ENCODE data around the gene MPDZ.

MPDZ gene

DNA sequence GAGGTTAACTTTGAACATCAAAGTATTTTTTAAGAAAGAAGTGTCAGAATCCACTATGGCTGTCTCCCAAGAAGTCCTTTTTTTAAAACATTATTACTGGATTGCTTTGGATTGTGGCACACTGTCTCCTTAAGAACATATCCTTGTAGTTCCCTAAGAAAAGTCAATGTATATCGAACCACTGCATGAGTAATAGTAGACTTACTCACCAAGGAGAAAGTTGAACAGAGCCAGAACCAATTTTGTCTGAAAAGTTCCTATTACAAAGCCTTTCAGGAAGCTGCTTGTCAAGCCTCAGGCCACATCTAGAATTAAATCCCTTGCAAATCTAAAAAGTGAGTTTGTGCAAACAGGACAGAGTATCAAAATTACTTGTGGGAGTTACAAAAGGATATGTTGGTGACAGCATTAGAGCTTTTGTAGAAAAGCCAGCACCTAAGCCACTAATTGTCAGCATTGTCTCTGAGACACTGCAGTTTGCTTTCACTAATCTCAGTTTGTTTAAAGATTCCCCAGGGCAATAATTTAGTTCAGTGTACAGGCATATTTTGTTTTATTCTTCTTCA lies 195.4 kb downstream of the MPDZ start:
- DNase-seq (ENCODE audit: low read depth in 2 of 2, low spot score in 1 of 2) = no peak

DNA sequence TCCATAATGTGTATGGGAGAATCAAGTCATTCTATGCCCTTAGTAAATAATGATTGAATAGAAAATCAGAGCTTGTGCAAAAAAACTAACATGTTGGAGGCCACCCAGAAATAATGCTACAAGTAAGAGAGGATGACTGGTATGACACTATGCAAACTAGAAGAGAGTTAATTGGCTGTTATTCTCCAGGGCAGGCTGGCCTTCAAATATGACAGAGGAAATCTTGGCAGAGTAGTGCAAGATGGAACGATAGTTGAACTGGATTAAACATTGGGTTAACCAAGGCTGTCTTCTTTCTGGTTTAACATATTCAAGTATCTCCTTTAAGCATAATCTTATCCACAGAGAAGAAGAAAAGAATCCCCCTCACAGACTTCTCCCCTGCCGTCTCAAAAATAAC lies 196.1 kb downstream of the MPDZ start:
- no peak for DNase-seq (ENCODE audit: low read depth in 2 of 2, low spot score in 1 of 2)

DNA sequence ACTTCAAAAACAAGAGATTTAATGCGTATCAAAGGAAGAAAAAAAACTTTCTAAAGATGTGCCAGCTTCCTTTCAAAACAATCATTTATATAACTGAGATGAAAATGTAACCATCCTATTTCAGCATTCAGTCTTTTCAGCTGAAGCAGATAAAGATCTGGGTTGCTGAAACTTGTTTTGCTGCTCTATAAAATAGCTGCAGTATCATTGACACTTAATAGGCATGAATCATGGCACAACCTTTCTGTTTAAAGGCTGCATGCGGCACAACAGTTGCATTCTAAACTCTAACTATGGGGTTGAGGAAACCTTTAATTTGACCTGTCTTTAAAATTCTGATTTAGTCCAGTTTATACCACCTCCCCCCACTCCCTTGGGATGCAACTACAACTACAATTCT lies 196.7 kb downstream of the MPDZ start:
- DNase-seq (ENCODE audit: low read depth in 2 of 2, low spot score in 1 of 2) = no peak

DNA sequence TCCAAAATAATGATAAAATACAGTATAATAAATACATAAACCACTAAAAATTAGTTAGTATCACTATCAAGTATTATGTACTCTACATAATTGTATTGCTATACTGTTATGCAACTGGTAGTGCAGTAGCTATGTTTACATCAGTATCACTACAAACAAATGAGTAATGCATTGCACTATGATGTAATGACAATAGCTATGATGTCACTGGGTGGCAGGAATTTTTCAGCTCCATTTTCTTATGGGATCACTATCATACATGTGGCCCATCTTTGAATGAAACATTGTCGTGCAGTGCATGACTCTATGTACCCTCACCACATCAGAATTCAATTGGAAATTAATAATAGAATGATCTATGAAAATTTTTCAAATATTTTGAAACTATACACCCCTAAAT lies 201.3 kb downstream of the MPDZ start:
- no peak for DNase-seq (ENCODE audit: low read depth in 2 of 2, low spot score in 1 of 2)

GRCh38 chr9:13076616-13077015 lies 202.9 kb downstream of the MPDZ start:
- no peak for DNase-seq (ENCODE audit: low read depth in 2 of 2, low spot score in 1 of 2)

DNA sequence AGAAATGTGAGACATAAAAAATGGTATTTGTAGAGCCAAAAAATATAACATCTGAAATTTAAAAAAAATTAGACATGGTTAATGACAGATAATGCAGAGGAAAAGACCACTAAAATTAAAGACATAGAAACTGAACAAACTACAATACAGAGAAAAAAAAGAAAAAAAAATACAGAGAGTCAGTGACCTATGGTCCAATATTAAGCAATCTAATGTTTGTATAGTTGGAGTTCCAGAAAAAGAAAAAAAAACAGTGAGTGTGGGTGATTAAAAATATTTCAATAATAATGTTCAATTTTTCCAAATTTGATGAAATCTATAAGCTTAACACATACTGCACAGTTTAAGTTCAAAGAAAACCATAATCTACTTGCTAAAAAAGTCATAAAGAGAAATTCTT lies 207.6 kb downstream of the MPDZ start:
- no peak for DNase-seq (ENCODE audit: low read depth in 2 of 2, low spot score in 1 of 2)

GRCh38 chr9:13070612-13071595 lies 208.6 kb downstream of the MPDZ start:
- DNase-seq (ENCODE audit: low read depth in 2 of 2, low spot score in 1 of 2) = no peak

DNA sequence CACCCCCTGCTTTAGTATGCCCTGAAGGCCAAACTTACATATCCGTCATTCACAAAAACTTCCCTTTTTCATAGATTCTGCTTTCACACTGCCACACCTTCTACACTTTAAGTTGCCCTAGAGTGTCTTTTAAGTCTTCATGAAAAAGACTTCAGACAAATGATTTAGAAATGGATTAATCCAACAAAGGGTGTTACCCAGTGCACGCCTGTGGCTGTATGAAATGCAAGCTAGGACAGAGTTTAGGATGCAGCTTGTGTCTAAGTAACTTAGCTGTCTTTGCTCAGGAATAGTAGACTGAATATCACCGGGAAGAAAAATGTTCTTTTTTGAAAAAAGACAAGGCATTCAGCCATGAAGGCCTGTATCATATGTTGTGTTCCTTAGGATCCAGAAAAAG lies 210.0 kb downstream of the MPDZ start:
- DNase-seq (ENCODE audit: low read depth in 2 of 2, low spot score in 1 of 2) = no peak

- no peak for DNase-seq (ENCODE audit: low read depth in 2 of 2, low spot score in 1 of 2)
These were observed 214.8 kb downstream of the MPDZ start for GRCh38 chr9:13064676-13065075.

DNA sequence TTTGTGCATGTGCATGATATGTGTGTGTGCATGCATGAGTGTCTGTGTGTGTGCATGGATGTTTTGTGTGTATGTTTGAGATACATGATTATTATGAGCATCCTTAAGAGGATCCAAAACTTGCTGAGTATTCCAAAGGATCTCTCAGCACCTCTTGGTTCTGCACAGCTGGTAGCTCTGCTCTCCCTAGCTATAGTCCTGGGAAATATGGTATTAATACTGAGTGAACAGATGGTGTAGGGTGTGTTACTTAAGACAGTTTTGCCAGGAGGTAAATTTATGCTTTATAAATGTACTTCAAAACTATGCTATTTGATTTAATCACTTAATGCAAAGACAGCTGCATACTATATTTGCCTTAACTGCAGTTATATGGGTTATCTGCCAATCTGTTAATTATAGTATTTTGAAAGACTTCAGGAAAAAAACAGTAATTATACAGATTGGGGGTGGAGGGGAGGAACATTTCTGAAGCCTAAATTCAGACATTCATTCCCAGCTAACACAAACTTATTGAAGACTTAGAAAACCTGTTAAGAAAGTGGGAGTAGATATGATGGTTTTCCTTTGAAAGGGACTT lies 215.5 kb downstream of the MPDZ start:
- no peak for DNase-seq (ENCODE audit: low read depth in 2 of 2, low spot score in 1 of 2)

DNA sequence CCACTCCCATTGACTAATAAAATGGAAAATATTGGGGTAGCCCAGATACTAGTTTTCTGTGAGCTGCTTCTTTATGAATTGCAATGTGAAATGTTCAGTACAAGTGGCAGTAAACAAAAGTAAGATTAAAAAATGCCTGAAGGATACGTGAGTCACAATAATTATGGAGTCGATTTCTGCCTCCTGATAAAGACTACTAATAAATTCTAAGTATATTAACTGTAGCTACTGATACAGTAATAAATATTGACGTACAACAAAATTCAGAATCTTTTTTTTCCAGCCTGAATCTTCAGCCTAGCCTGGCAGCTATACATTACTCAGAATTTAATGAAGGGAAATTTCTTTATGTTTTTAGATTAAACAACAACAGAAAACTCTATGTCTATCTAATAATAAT lies 218.1 kb downstream of the MPDZ start:
- no peak for DNase-seq (ENCODE audit: low read depth in 2 of 2, low spot score in 1 of 2)

Data from stimulated activated CD8-positive, alpha-beta memory T cell treated with anti-CD3 and anti-CD28 coated beads, Interleukin-4, amount 100 ng/mL, for 1 hour (primary cell).